ENCODE results near the gene HOXB7. TPM values are rescaled to one million over a fixed set of nuclear protein-coding genes. Genes with fewer than 3 reads are reported as not detected.

The HOXB7 gene
- total RNA-seq, 1 donor from 2014 or later = 0.66 TPM

GRCh38 chr17:48571826-48572417, 38.9 kb downstream of the HOXB7 start:
- intact Hi-C loops (cut with micrococcal nuclease) = no loop called here

GRCh38 chr17:48571024-48571818, 39.6 kb downstream of the HOXB7 start:
- intact Hi-C loops (cut with micrococcal nuclease) = no loop called here

GRCh38 chr17:48570325-48571023, 40.3 kb downstream of the HOXB7 start:
- intact Hi-C loops (cut with micrococcal nuclease) = no loop called here

GRCh38 chr17:48569674-48570324, 41.0 kb downstream of the HOXB7 start:
- intact Hi-C loops (cut with micrococcal nuclease) = no loop called here

GRCh38 chr17:48569240-48569582, 41.6 kb downstream of the HOXB7 start:
- intact Hi-C loops (cut with micrococcal nuclease) = no loop called here

GRCh38 chr17:48568499-48569239, 42.1 kb downstream of the HOXB7 start:
- intact Hi-C loops (cut with micrococcal nuclease) = no loop called here

- intact Hi-C loops (cut with micrococcal nuclease) = no loop called here
Measured at GRCh38 chr17:48567646-48568354, 43.0 kb downstream of the HOXB7 start.

- intact Hi-C loops (cut with micrococcal nuclease) = no loop called here
Measured at GRCh38 chr17:48567209-48567608, 43.6 kb downstream of the HOXB7 start.

GRCh38 chr17:48566717-48567116, 44.1 kb downstream of the HOXB7 start:
- intact Hi-C loops (cut with micrococcal nuclease) = no loop called here

GRCh38 chr17:48565925-48566710, 44.7 kb downstream of the HOXB7 start:
- intact Hi-C loops (cut with micrococcal nuclease) = no loop called here

GRCh38 chr17:48565022-48565554, 45.7 kb downstream of the HOXB7 start:
- intact Hi-C loops (cut with micrococcal nuclease) = no loop called here

GRCh38 chr17:48564188-48565021, 46.4 kb downstream of the HOXB7 start:
- intact Hi-C loops (cut with micrococcal nuclease) = no loop called here

GRCh38 chr17:48563867-48564187, 47.0 kb downstream of the HOXB7 start:
- intact Hi-C loops (cut with micrococcal nuclease) = no loop called here

- intact Hi-C loops (cut with micrococcal nuclease) = no loop called here
Measured at GRCh38 chr17:48563385-48563838, 47.4 kb downstream of the HOXB7 start.

GRCh38 chr17:48562934-48563333, 47.9 kb downstream of the HOXB7 start:
- intact Hi-C loops (cut with micrococcal nuclease) = no loop called here

- intact Hi-C loops (cut with micrococcal nuclease) = no loop called here
Measured at GRCh38 chr17:48561884-48562810, 48.7 kb downstream of the HOXB7 start.
